Stimulated activated CD4-positive, alpha-beta T cell treated with anti-CD3 and anti-CD28 coated beads, TNF-alpha, amount 100 ng/mL, for 24 hours (primary cell): ENCODE data around the gene KCNQ2.

ENCODE experiments used
- DNase-seq, 3 experiments: peaks; one replicate each; pipeline ENCODE4 v3.0.0-alpha.2; 2020; ENCODE audit warnings: low read depth in 3 of 3

Gene KCNQ2

GRCh38 chr20:63417097-63417737 is 55.2 kb downstream of the KCNQ2 start:
- DNase-seq: no peak

GRCh38 chr20:63416631-63417030 is 55.8 kb downstream of the KCNQ2 start:
- no peak for DNase-seq

GRCh38 chr20:63415647-63416391 is 56.6 kb downstream of the KCNQ2 start:
- DNase-seq: no peak

- no peak for DNase-seq
These were observed 57.6 kb downstream of the KCNQ2 start for GRCh38 chr20:63414720-63415430.

- DNase-seq: no peak
These were observed 58.3 kb downstream of the KCNQ2 start for GRCh38 chr20:63413963-63414684.

GRCh38 chr20:63413323-63413722 is 59.1 kb downstream of the KCNQ2 start:
- no peak for DNase-seq

GRCh38 chr20:63412889-63413288 is 59.6 kb downstream of the KCNQ2 start:
- no peak for DNase-seq

- no peak for DNase-seq
These were observed 60.4 kb downstream of the KCNQ2 start for GRCh38 chr20:63411898-63412631.

- DNase-seq: no peak
These were observed 61.1 kb downstream of the KCNQ2 start for GRCh38 chr20:63411151-63411897.

GRCh38 chr20:63409834-63410435 is 62.5 kb downstream of the KCNQ2 start:
- DNase-seq: no peak

- no peak for DNase-seq
These were observed 63.2 kb downstream of the KCNQ2 start for GRCh38 chr20:63409066-63409833.

GRCh38 chr20:63408684-63409046 is 63.8 kb downstream of the KCNQ2 start:
- no peak for DNase-seq

GRCh38 chr20:63407928-63408683 is 64.3 kb downstream of the KCNQ2 start:
- DNase-seq: no peak

- no peak for DNase-seq
These were observed 65.7 kb downstream of the KCNQ2 start for GRCh38 chr20:63406617-63407245.

- DNase-seq: no peak
These were observed 66.4 kb downstream of the KCNQ2 start for GRCh38 chr20:63406011-63406410.

- DNase-seq: no peak
These were observed 67.2 kb downstream of the KCNQ2 start for GRCh38 chr20:63405102-63405730.

- no peak for DNase-seq
These were observed 68.0 kb downstream of the KCNQ2 start for GRCh38 chr20:63404129-63405085.
